Lower leg skin (tissue), 3 donors: ENCODE results near the gene JAG1.

Experiments used
- POLR2A ChIP-seq, 2 donors: fragments of 450-650 bp; IDR thresholded peaks; one replicate each; pipeline ENCODE4 v1.6.1; 2016 to 2017; ENCODE audit warnings: antibody characterized with exemption in 2 of 2, mild to moderate bottlenecking in 1 of 2, moderate library complexity in 1 of 2
- TF ChIP-seq, protein P1 (sequence below), 3 donors: fragments of 450-650 bp; IDR thresholded peaks; one replicate each; pipeline ENCODE4 v1.5.1; 2016; ENCODE audit warnings: antibody characterized with exemption in 3 of 3, mild to moderate bottlenecking in 3 of 3, moderate library complexity in 2 of 3

GRCh38 chr20:10654630-10655029, 19.2 kb downstream of the JAG1 start:
- TF ChIP-seq, protein P1, sequence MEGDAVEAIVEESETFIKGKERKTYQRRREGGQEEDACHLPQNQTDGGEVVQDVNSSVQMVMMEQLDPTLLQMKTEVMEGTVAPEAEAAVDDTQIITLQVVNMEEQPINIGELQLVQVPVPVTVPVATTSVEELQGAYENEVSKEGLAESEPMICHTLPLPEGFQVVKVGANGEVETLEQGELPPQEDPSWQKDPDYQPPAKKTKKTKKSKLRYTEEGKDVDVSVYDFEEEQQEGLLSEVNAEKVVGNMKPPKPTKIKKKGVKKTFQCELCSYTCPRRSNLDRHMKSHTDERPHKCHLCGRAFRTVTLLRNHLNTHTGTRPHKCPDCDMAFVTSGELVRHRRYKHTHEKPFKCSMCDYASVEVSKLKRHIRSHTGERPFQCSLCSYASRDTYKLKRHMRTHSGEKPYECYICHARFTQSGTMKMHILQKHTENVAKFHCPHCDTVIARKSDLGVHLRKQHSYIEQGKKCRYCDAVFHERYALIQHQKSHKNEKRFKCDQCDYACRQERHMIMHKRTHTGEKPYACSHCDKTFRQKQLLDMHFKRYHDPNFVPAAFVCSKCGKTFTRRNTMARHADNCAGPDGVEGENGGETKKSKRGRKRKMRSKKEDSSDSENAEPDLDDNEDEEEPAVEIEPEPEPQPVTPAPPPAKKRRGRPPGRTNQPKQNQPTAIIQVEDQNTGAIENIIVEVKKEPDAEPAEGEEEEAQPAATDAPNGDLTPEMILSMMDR (IDR thresholded peaks at IDR 0.05): no peak
- TF ChIP-seq POLR2A (IDR thresholded peaks at IDR 0.05): no peak
